ENCODE results near the gene RASSF4. TPM values are rescaled to one million over a fixed set of nuclear protein-coding genes. Genes with fewer than 3 reads are reported as not detected.

Gene RASSF4
- total RNA-seq, 1 experiment from 2014 or later: 7.6 TPM

DNA sequence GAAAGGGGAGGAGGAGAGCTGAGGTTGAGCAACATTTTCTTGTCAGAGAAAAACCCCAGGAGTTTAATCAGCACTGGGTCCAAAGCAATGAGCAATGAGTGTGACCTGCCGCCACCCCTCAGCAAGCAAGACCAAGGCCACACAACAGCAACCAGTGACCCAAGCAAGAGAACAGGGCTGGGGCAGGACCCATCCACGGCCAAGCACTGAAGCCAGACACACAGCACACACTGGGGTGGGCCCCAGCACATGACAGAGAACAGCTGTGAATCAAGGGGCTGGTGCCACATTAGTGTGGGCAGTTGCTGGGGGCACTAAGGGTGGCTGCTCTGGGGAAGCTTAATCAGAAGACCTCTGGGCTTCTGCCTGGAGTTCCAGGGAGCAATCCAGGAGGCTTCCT is 32.2 kb upstream of the RASSF4 start:
- no peak for DNase-seq (ENCODE audit: low spot score)

- no peak for DNase-seq (ENCODE audit: low spot score)
Measured at GRCh38 chr10:44928462-44928861, 31.1 kb upstream of the RASSF4 start.

- no peak for DNase-seq (ENCODE audit: low spot score)
Measured at GRCh38 chr10:44929356-44930255, 30.0 kb upstream of the RASSF4 start.

DNA sequence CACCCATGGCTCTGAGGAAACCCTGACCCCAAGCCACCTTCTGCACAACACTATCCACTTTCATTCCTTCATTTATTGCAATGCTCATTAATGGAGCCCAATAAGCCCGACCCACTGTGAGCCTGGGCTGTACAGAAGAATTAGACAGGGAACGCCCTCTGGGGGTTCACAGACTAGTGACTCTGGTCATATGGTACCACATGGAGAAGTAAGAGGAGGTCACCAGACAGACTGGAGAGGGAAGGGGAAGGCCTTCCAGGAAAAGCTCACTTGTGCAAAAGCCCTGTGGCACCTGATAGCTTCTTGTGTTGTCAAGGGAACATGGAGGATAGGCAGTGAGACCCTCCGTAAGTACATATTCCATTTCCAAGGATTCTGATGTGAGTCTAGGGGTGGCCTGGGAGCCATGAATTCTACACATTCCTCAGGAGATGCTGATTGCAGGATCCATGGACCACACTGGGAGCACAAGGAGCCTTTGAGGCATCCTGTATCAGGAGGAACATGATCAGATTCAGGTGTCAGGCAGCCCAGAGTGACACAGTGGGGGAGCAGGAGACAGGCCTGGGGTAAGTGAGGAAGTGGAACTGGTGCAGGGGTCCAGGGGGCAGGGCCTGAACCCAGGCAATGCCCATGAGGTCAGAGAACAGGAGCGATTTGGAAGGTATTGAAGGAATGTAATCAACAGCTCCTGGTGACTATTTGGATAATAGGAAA is 28.5 kb upstream of the RASSF4 start:
- DNase-seq (ENCODE audit: low spot score): no peak

DNA sequence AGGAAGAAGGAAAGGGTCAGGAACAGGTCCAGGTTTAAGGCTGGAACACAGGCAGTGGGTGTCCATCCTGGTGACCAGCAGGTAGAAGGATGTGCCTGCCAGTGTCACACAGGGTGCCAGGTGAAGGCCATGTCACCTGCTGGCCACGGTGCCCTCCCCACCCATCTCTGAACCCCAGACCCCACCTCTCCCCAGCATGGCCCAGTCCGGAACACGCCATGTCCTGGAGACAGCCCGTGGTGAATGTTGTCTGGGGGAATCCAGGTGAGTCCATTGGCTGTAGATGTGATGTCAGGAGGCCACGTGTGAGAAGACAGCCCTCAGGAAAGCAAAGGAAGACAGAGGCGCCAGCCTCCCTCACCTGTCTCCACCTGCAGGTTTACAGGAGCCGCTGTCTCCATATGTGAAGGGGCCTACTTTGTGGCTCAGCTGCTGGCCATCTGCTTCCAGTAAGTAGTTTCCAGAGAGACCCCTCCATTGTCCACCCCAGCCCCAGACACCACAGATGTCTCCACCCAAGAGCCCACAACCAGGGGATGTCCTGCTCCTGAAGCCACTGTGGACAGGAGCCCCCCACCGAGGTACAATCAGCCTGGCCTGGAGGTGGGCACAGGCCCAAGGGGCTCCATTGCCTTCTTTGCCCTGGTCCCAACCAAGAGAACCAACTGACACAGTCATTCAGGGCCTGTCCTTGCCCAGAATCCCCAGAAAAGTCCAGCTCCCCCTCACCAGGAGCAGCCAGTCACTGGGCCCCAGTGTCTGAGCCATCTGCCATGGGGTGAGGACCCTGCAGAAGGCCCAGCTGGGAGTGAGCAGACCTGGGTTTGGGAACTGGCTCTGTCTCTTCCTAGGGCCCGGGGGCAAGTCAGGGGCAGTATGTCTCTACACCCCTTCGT is 27.7 kb upstream of the RASSF4 start:
- DNase-seq (ENCODE audit: low spot score): no peak

DNA sequence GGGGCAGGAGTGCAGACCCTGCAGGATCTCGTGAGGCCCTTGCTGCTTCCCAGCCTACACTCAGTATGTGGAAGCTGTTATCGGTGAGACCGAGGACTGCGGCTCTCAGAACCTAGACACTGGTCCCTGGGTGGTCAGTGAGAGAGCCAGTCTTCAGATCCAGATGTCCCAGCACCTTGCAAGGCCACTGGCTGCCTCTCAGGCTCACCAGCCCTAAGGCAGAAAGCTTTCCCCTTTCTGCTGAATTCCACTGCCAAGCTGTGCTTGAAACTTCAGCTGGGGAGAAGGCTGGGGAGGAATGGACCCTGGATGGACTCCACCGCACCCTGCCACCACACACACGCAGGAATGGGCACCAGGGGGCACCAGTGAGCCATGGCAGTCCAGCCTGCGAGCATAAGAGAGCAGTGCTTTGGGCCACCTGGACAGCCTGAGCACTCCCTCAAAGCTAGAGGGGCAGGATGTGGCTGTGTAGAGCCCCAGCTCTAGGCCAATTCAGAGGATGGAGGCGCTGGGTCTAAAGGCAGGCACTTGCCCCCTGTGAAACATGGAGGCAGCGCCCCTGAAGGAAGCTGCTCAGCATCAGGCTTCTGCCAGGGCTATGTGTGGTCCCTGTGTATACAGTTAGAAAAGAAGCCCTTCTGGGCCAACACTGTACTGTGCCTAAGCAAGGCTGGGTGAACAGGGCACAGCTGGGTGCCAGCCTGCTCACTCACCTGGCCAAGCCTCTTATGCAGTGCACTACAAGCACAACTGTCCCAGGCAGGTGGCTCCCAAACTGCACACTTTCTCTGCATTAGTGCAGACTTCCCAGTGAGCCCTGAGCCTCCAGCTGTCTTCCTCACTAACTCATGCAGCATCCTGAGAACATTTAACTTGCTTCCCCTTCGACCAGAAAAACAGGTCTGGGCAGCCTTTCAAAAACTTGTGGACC is 26.8 kb upstream of the RASSF4 start:
- DNase-seq (ENCODE audit: low spot score): peak; percentile 73

- DNase-seq (ENCODE audit: low spot score): no peak
Measured at GRCh38 chr10:44933451-44934321, 25.9 kb upstream of the RASSF4 start.

DNA sequence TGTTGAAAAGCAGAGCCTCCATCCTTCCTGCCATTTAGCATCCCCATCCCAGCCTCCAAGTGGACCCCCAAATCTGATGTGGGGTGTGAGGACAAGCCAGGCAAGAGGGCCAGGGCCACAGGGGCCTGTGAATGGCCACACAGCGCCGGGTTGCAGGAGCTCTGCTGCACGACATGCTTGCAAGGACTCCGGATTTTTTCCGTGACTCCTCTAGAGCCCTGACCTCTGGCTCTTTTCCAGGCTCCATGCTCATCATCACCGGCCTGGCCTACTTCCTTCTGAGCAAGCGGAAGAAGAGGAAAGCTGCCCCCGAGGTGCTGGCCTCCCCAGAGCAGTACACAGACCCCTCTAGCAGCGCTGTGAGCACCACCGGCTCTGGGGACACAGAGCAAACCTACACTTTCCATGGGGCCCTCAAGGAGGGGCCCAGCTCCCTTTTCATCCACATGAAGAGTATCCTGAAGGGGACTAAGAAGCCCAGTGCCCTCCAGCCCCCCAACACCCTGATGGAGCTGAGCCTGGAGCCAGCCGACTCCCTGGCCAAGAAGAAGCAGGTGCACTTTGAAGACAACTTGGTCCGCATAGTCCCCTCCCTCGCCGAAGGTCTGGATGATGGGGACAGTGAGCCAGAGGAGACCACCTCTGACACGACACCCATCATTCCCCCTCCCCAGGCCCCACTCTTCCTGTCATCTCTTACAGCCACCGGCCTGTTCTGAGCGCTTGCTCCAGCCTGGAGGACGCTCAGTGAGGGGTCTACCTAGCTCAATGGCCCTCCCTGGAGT is 25.0 kb upstream of the RASSF4 start:
- no peak for DNase-seq (ENCODE audit: low spot score)

GRCh38 chr10:44935201-44935965 is 24.2 kb upstream of the RASSF4 start:
- DNase-seq (ENCODE audit: low spot score): peak; percentile 72

GRCh38 chr10:44935966-44936295 is 23.7 kb upstream of the RASSF4 start:
- DNase-seq (ENCODE audit: low spot score): no peak

- DNase-seq (ENCODE audit: low spot score): no peak
Measured at GRCh38 chr10:44936314-44936975, 23.2 kb upstream of the RASSF4 start.

DNA sequence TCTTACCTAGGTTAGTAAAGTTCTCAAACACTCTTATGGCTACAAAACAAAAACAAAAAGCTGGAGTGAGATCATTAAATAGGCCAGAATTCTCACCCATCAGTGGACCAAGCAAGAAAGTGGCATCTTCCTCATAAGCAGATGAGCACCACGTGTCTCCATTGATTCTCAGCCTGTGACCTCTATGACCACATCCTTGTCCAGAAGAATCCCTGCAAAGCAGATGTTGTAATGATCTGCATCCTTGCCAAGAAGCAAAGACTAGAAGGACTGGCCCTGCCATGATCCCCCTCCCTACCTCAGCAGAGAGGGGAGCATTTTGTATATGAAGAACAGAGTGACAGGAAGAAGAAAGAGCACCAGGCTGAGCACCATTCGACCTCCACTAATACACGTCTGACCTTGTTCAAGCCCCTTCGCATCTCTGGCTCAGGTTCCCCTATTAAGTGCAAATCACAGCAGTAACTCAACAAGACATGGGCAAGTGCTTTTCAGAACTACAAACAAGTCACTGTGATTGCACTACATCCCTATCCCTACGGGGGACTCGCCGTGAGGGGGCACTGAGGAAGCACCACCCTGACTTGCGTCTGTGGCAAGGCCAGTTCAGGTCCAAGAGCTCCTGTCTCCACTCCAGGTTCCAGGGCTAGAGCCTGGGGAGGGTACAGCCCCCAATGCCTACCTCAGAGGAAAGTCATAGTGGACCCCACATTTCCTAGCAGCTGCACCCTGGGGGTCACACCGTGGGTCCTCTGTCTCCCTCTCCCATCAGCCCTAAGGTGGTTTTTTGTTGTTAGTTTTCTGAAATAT is 22.2 kb upstream of the RASSF4 start:
- no peak for DNase-seq (ENCODE audit: low spot score)

DNA sequence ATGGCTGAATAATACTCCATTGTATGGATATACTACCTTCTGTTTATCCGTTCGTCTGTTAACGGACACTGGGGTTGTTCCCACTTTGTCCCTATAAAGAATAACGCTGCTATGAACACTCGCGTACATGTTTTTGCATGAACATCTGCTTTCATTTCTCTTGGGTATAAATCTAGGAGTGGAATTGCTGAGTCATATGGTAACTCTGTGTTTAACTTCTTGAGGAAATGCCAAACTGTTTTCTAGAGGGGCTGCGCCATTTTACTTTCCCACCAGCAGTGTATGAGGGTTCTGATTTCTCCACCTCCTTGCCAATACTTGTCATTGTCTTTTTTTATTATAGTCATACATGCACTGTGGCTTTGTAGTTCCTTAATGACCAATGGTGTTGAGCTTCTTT is 20.6 kb upstream of the RASSF4 start:
- no peak for DNase-seq (ENCODE audit: low spot score)

DNA sequence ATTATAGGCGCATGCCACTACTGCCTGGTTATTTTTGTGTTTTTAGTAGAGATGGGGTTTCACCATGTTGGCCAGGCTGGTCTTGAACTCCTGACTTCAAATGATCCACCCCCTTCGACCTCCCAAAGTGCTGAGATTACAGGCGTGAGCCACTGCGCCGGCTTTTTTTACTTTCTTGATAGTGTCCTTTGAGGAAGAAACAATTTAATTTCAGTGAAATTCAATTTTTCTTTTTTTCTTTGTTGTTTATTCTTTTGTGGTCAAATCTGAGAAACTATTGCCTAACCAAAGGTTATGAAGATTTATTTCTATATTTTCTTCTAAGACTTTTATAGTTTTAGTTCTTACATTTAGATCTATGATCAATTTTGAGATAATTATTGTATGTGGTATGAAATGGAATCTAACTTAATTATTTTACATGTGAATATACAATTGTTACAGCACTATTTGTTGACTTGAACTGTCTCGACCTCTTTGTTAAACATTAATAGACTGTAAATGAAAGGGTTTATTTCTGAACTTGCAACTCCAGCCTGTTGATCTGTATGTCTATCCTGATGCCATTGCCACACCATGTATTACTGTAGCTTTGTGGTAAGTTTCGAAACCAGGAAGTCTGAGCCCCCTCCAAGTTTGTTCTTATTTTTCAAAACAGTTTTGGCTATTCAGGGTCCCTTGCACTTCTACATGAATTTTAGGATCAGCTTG is 19.8 kb upstream of the RASSF4 start:
- no peak for DNase-seq (ENCODE audit: low spot score)

- DNase-seq (ENCODE audit: low spot score): no peak
Measured at GRCh38 chr10:44944354-44944753, 15.2 kb upstream of the RASSF4 start.

GRCh38 chr10:44946205-44946604 is 13.4 kb upstream of the RASSF4 start:
- DNase-seq (ENCODE audit: low spot score): no peak

All from H4 (cell line).